ENCODE measurements around the gene LARP1.
"Not testable (repeated sequence)": the region's sequence is repeated elsewhere in the genome, so short reads cannot be mapped to it uniquely, and the experiment has no call there.

The LARP1 gene

GRCh38 chr5:154829181-154829588 lies 74.0 kb downstream of the LARP1 start:
- no peak for DNase-seq (ENCODE audit: low spot score)

GRCh38 chr5:154829589-154830218 lies 74.5 kb downstream of the LARP1 start:
- DNase-seq (ENCODE audit: low spot score), result no peak

- no peak for DNase-seq (ENCODE audit: low spot score)
Measured at GRCh38 chr5:154830219-154830595, 75.0 kb downstream of the LARP1 start.

GRCh38 chr5:154830596-154830995 lies 75.4 kb downstream of the LARP1 start:
- DNase-seq (ENCODE audit: low spot score), result no peak

GRCh38 chr5:154831451-154831850 lies 76.3 kb downstream of the LARP1 start:
- no peak for DNase-seq (ENCODE audit: low spot score)

- DNase-seq (ENCODE audit: low spot score), result not testable (repeated sequence)
Measured at GRCh38 chr5:154832804-154833203, 77.6 kb downstream of the LARP1 start.

GRCh38 chr5:154834053-154834452 lies 78.9 kb downstream of the LARP1 start:
- no peak for DNase-seq (ENCODE audit: low spot score)

GRCh38 chr5:154835701-154836052 lies 80.5 kb downstream of the LARP1 start:
- not testable (repeated sequence) for DNase-seq (ENCODE audit: low spot score)

GRCh38 chr5:154836225-154836624 lies 81.0 kb downstream of the LARP1 start:
- DNase-seq (ENCODE audit: low spot score), result no peak

GRCh38 chr5:154837009-154837901 lies 82.1 kb downstream of the LARP1 start:
- DNase-seq (ENCODE audit: low spot score), result no peak

GRCh38 chr5:154840435-154841272 lies 85.5 kb downstream of the LARP1 start:
- DNase-seq (ENCODE audit: low spot score), result no peak

- DNase-seq (ENCODE audit: low spot score), result no peak
Measured at GRCh38 chr5:154841273-154841661, 86.1 kb downstream of the LARP1 start.

GRCh38 chr5:154842689-154843530 lies 87.7 kb downstream of the LARP1 start:
- DNase-seq (ENCODE audit: low spot score), result no peak

- no peak for DNase-seq (ENCODE audit: low spot score)
Measured at GRCh38 chr5:154844809-154845208, 89.6 kb downstream of the LARP1 start.

- peak; percentile 13 for DNase-seq (ENCODE audit: low spot score)
Measured at GRCh38 chr5:154849264-154849785, 94.1 kb downstream of the LARP1 start.

- DNase-seq (ENCODE audit: low spot score), result peak; percentile 25
Measured at GRCh38 chr5:154849791-154850201, 94.6 kb downstream of the LARP1 start.

- DNase-seq (ENCODE audit: low spot score), result peak; percentile 89
Measured at GRCh38 chr5:154850255-154851062, 95.3 kb downstream of the LARP1 start, which contains the start of gene FAXDC2. FAXDC2 (minus strand) TSS chr5:154850603; CDS start chr5:154838178, 12,425 bp downstream.

- DNase-seq (ENCODE audit: low spot score), result no peak
Measured at GRCh38 chr5:154851351-154851750, 96.2 kb downstream of the LARP1 start.

GRCh38 chr5:154857530-154858296 lies 102.5 kb downstream of the LARP1 start:
- peak; percentile 93 for DNase-seq (ENCODE audit: low spot score)

Data from putamen (tissue), 1 donor.